A549 (cell line): ENCODE results near the gene MAD1L1. TPM values are rescaled to one million over a fixed set of nuclear protein-coding genes. Genes with fewer than 3 reads are reported as not detected.

Experiments used
- ATAC-seq, 2 experiments: fragments of 200-7000 bp in 1 of 2; fragments of >200 bp in 1 of 2; cut with Nextera tagmentation in 1 of 2; cut with Tn5 transposase in 1 of 2; 3 replicates each; pipeline versions ENCODE4 v1.8.0 to v1.9.1; 2018 to 2020; ENCODE audit warnings: mild to moderate bottlenecking in 1 of 2, moderate library complexity in 1 of 2
- CTCF ChIA-PET: fragments of 300-600 bp; sonication (Branson Sonifier 250); formaldehyde crosslinking; extraction: SDS; loops from one replicate; lab custom pipeline; 2021; ENCODE audit warnings: antibody characterized with exemption, inconsistent platforms; lab: Yijun Ruan, JAX
- POLR2A ChIA-PET: fragments of 350-600 bp; formaldehyde crosslinking; extraction: SDS; loops from one replicate; lab custom pipeline; 2021; ENCODE audit warnings: antibody characterized with exemption, inconsistent platforms; lab: Yijun Ruan, JAX
- DNase-seq, 2 experiments: peaks; one replicate each; pipeline versions ENCODE4 v3.0.0 to v3.0.0-alpha.2; 2011 to 2016; ENCODE audit warnings: low read depth in 1 of 2, low spot score in 1 of 2
- FAIRE-seq: peaks from 2 replicates; lab custom pipeline; 2011; peaks lifted over from hg19 to GRCh38; lab: Jason Lieb, UNC
- H3K27ac ChIP-seq, 2 experiments: fragments of >200 bp; sonication (Bioruptor Twin); formaldehyde crosslinking; 3 replicates each; pipeline ENCODE4 v1.5.1; 2016 to 2017
- H3K4me1 ChIP-seq: fragments of >200 bp; sonication (Bioruptor Twin); formaldehyde crosslinking; 3 replicates; pipeline ENCODE4 v1.6.1; 2016
- H3K4me2 ChIP-seq: fragments of >200 bp; sonication (Bioruptor Twin); formaldehyde crosslinking; 3 replicates; pipeline ENCODE4 v1.6.1; 2016
- H3K4me3 ChIP-seq: fragments of >200 bp; sonication (Bioruptor Twin); formaldehyde crosslinking; 3 replicates; pipeline ENCODE4 v1.5.1; 2016
- H3K9me3 ChIP-seq: fragments of >200 bp; sonication (Bioruptor Twin); formaldehyde crosslinking; 3 replicates; pipeline ENCODE4 v1.6.1; 2016
- CBX8 ChIP-seq: fragments of 200-600 bp; sonication (generic); IDR thresholded peaks from 2 replicates; pipeline ENCODE4 v1.6.1; 2016
- CHD2 ChIP-seq: fragments of 150-350 bp; IDR thresholded peaks from 2 replicates; pipeline ENCODE4 v1.6.1; 2014; ENCODE audit warnings: low read length; ENCODE audit not compliant: partially characterized antibody
- CHD4 ChIP-seq: fragments of 200-600 bp; sonication (generic); IDR thresholded peaks from 2 replicates; pipeline ENCODE4 v1.6.1; 2016; ENCODE audit warnings: antibody characterized with exemption, mild to moderate bottlenecking, borderline replicate concordance
- EHF ChIP-seq: fragments of 250-450 bp; sonication (Bioruptor Pico); IDR thresholded peaks from 2 replicates; pipeline ENCODE4 v1.5.0; 2020; ENCODE audit warnings: mild to moderate bottlenecking
- EHMT2 ChIP-seq: fragments of 200-600 bp; sonication (generic); IDR thresholded peaks from 2 replicates; pipeline ENCODE4 v1.6.1; 2016; ENCODE audit warnings: antibody characterized with exemption, low read depth, mild to moderate bottlenecking, moderate library complexity
- ELK1 ChIP-seq: fragments of 150-350 bp; IDR thresholded peaks from 2 replicates; pipeline ENCODE4 v1.6.1; 2014; ENCODE audit warnings: low read depth, mild to moderate bottlenecking, low read length
- EP300 ChIP-seq, 2 experiments: fragments of >200 bp; sonication (Bioruptor Twin); formaldehyde crosslinking; IDR thresholded peaks; 2 replicates in 1 of 2; 3 replicates in 1 of 2; pipeline ENCODE4 v1.6.1; 2016 to 2017
- ESRRA ChIP-seq: fragments of 150-350 bp; IDR thresholded peaks from 2 replicates; pipeline ENCODE4 v1.6.1; 2014; ENCODE audit warnings: mild to moderate bottlenecking, low read length, borderline replicate concordance
- FOSL2 ChIP-seq, 2 experiments: fragments of 450-650 bp in 1 of 2; fragments of >200 bp in 1 of 2; sonication (Bioruptor Twin) in 1 of 2; formaldehyde crosslinking; IDR thresholded peaks; 2 replicates each; pipeline versions ENCODE4 v1.5.0 to v1.6.1; 2016 to 2020; ENCODE audit warnings: mild to moderate bottlenecking in 1 of 2, moderate library complexity in 1 of 2
- FOXS1 ChIP-seq: fragments of 250-450 bp; sonication (Bioruptor Pico); IDR thresholded peaks from 2 replicates; pipeline ENCODE4 v1.5.0; 2020; ENCODE audit warnings: mild to moderate bottlenecking, moderate library complexity
- HES2 ChIP-seq: fragments of >200 bp; sonication (Bioruptor Twin); formaldehyde crosslinking; IDR thresholded peaks from 2 replicates; pipeline ENCODE4 v1.6.1; 2016
- HOXA7 ChIP-seq: fragments of 250-450 bp; sonication (Bioruptor Pico); IDR thresholded peaks from 2 replicates; pipeline ENCODE4 v1.5.0; 2020; ENCODE audit warnings: mild to moderate bottlenecking, moderate library complexity
- HOXB13 ChIP-seq: fragments of 250-450 bp; sonication (Bioruptor Pico); IDR thresholded peaks from 2 replicates; pipeline ENCODE4 v1.5.0; 2020; ENCODE audit warnings: low read depth, mild to moderate bottlenecking, moderate library complexity
- JUNB ChIP-seq: fragments of >200 bp; sonication (Bioruptor Twin); formaldehyde crosslinking; IDR thresholded peaks from 2 replicates; pipeline ENCODE4 v1.6.1; 2016
- KDM5A ChIP-seq: fragments of 200-600 bp; sonication (generic); IDR thresholded peaks from 2 replicates; pipeline ENCODE4 v1.6.1; 2016; ENCODE audit warnings: antibody characterized with exemption, mild to moderate bottlenecking
- MYC ChIP-seq: IDR thresholded peaks from 2 replicates; pipeline ENCODE4 v1.6.1; 2012; ENCODE audit warnings: mild to moderate bottlenecking, inconsistent platforms, low read length, improper control_type of control experiment, borderline replicate concordance
- NFE2L2 ChIP-seq: fragments of 150-350 bp; conservative IDR thresholded peaks from 2 replicates; pipeline ENCODE4 v1.6.1; 2014; ENCODE audit warnings: low read length
- NPAS2 ChIP-seq: fragments of 250-450 bp; sonication (Bioruptor Pico); IDR thresholded peaks from 2 replicates; pipeline ENCODE4 v1.8.0; 2022; ENCODE audit warnings: mild to moderate bottlenecking, moderate library complexity, borderline replicate concordance
- PBX3 ChIP-seq: IDR thresholded peaks from 2 replicates; pipeline ENCODE4 v1.6.1; 2012
- TFCP2L1 ChIP-seq: fragments of 250-450 bp; sonication (Bioruptor Pico); IDR thresholded peaks from 2 replicates; pipeline ENCODE4 v1.5.0; 2021; ENCODE audit warnings: mild to moderate bottlenecking
- TP53 ChIP-seq: fragments of 250-450 bp; sonication (Bioruptor Pico); IDR thresholded peaks from 2 replicates; pipeline ENCODE4 v1.5.0; 2021; ENCODE audit warnings: mild to moderate bottlenecking, moderate library complexity
- ZFP36 ChIP-seq: fragments of 450-650 bp; IDR thresholded peaks from 2 replicates; pipeline ENCODE4 v1.6.1; 2014; ENCODE audit warnings: borderline replicate concordance; ENCODE audit not compliant: partially characterized antibody
- ZNF302 ChIP-seq: fragments of 250-450 bp; sonication (Bioruptor Pico); IDR thresholded peaks from 2 replicates; pipeline ENCODE4 v1.9.0; 2021; ENCODE audit warnings: inconsistent platforms, mild to moderate bottlenecking, moderate library complexity
- ZSCAN20 ChIP-seq: fragments of 250-450 bp; sonication (Bioruptor Pico); IDR thresholded peaks from 2 replicates; pipeline ENCODE4 v1.8.0; 2022; ENCODE audit warnings: mild to moderate bottlenecking, moderate library complexity
- WGBS: methylation state at CpG from one replicate; pipeline ENCODE4 v1.1.6; 2017; ENCODE audit errors: missing lambda C conversion rate; 5-methylcytosine and 5-hydroxymethylcytosine counted together
- polyA plus RNA-seq, 4 experiments: library from polyadenylated mRNA; depleted of rRNA in 3 of 4; stranded (reverse); fragments of >200 nt; fragmentation: RNase III in 1 of 4; extraction: RNeasy Plus Mini Kit Qiagen cat#74134 plus additional on column Dnase treatment in 1 of 4; gene quantifications; 2 replicates in 3 of 4; 3 replicates in 1 of 4; pipeline ENCODE4 v1.2.3, GENCODE V29; 2011 to 2017

Gene MAD1L1
- polyA plus RNA-seq, 2 of the 4 experiments (the other 2 are of a cell fraction) = 13.6 to 16.6 TPM

GRCh38 chr7:2098056-2098455, 134.7 kb downstream of the MAD1L1 start (continued):
- no peak for TF ChIP-seq HOXA7 (CRISPR knock-in tag)

GRCh38 chr7:2097492-2097891, 135.3 kb downstream of the MAD1L1 start:
- Histone ChIP-seq H3K9me3 (no peaks in the 10 kb centered on the region), H3K4me1 (no peaks in the 10 kb centered on the region), H3K4me2 (no peak overlapping the region), H3K27ac (no peak overlapping the region), H3K4me3 (no peak overlapping the region)
- 85% methylated on average over 9 of the region's 11 CpGs for WGBS
- ChIA-PET CTCF (no interaction called here), POLR2A (no interaction called here)
- no peak; a peak in 1 of 6 replicates for ATAC-seq
- no peak for DNase-seq
- no peak for TF ChIP-seq CBX8
- TF ChIP-seq FOSL2 (IDR thresholded peaks at IDR 0.05) = no peak
- no peak for TF ChIP-seq FOSL2 (CRISPR knock-in tag; IDR thresholded peaks at IDR 0.05)
- TF ChIP-seq ESRRA = no peak
- no peak for TF ChIP-seq CHD4
- no peak for TF ChIP-seq ZFP36
- no peak for TF ChIP-seq ZNF302 (CRISPR knock-in tag)
- TF ChIP-seq TFCP2L1 = no peak
- TF ChIP-seq HOXB13 = no peak
- TF ChIP-seq NFE2L2 = no peak
- no peak for TF ChIP-seq NPAS2
- no peak for TF ChIP-seq HES2
- FAIRE-seq = no peak

- POLR2A ChIA-PET = no interaction called here
- 96% methylated on average over 13 of the region's 28 CpGs for WGBS
- CTCF ChIA-PET = interaction anchor here (0.7 to 2.5 kb wide), 4 partner anchors 7 to 251 kb away, joined by 3 to 6 read pairs (median 4); no protein-coding TSS in a partner anchor
- no peak overlapping the region for H3K4me2 ChIP-seq
- no peak for TF ChIP-seq CBX8
- no peak for TF ChIP-seq NPAS2
- TF ChIP-seq TP53 (CRISPR knock-in tag) = no peak
- no peak for TF ChIP-seq EHMT2
- TF ChIP-seq FOXS1 (CRISPR knock-in tag) = no peak
- TF ChIP-seq PBX3 = no peak
- TF ChIP-seq EHF (CRISPR knock-in tag) = no peak
- no peak for TF ChIP-seq JUNB
- TF ChIP-seq ZSCAN20 (CRISPR knock-in tag) = no peak
- TF ChIP-seq KDM5A = no peak
- TF ChIP-seq MYC = no peak
- TF ChIP-seq EP300 (IDR thresholded peaks at IDR 0.05) = no peak
- TF ChIP-seq ZNF302 (CRISPR knock-in tag) = no peak
- no peak for TF ChIP-seq ELK1
- no peak for TF ChIP-seq CHD2
- TF ChIP-seq NFE2L2 = no peak
- FAIRE-seq (no peak), ATAC-seq (no peak), DNase-seq (no peak)
- H3K27ac ChIP-seq = no peak overlapping the region
- no peaks in the 10 kb centered on the region for H3K9me3 ChIP-seq
- no peaks in the 10 kb centered on the region for H3K4me1 ChIP-seq
- H3K4me3 ChIP-seq = no peak overlapping the region
These were observed 135.9 kb downstream of the MAD1L1 start for GRCh38 chr7:2096692-2097387.
